Measurements from ENCODE around the gene HES4.

Gene HES4

DNA sequence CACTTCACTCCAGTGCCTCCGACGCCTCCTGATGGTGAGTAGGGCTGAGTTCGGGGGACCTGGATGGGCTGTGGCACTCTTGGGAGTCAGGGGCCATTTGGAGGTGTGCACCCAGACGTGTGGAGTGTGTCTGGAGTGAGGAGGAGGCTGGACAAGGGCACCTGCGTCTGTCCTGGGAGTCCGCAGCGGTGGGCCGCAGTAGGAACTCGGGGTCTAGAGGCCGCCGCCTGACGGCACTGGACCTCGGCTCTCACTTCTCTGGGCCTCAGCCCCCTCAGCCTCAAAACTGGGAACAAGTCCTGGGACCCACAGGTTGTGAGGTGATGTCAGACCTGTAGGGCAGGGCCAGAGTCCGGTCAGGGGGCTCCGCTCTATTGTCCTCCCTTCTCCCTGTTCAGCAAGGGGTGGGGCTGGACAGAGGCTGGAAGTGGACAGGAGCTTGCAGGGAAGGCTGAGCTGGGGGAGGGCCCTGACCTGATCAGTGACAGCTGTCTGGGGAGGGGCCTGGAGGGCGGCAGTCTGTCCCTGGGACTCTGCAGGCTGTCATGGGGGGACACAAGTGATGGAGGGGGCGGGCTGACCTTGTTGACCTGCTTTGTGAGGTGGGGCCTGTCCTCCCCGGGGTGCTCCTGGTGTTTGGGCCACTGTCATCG lies 35.5 kb upstream of the HES4 start:
- no peak for TF ChIP-seq TAF1 (IDR thresholded peaks at IDR 0.05; ENCODE audit: low read depth)
- no peak for TF ChIP-seq TEAD4 (IDR thresholded peaks at IDR 0.05)
- TF ChIP-seq YY1 (IDR thresholded peaks at IDR 0.05; ENCODE audit: low read depth), result no peak
- no peak for TF ChIP-seq EP300 (IDR thresholded peaks at IDR 0.05; ENCODE audit: borderline replicate concordance)
- no peak for TF ChIP-seq USF1 (IDR thresholded peaks at IDR 0.05)
- TF ChIP-seq RAD21 (IDR thresholded peaks at IDR 0.05; ENCODE audit: low read depth), result no peak
- no peak for TF ChIP-seq ZBTB7A (IDR thresholded peaks at IDR 0.05; ENCODE audit: low read depth)
- TF ChIP-seq NFIC (IDR thresholded peaks at IDR 0.05), result no peak
- TF ChIP-seq, protein P1, sequence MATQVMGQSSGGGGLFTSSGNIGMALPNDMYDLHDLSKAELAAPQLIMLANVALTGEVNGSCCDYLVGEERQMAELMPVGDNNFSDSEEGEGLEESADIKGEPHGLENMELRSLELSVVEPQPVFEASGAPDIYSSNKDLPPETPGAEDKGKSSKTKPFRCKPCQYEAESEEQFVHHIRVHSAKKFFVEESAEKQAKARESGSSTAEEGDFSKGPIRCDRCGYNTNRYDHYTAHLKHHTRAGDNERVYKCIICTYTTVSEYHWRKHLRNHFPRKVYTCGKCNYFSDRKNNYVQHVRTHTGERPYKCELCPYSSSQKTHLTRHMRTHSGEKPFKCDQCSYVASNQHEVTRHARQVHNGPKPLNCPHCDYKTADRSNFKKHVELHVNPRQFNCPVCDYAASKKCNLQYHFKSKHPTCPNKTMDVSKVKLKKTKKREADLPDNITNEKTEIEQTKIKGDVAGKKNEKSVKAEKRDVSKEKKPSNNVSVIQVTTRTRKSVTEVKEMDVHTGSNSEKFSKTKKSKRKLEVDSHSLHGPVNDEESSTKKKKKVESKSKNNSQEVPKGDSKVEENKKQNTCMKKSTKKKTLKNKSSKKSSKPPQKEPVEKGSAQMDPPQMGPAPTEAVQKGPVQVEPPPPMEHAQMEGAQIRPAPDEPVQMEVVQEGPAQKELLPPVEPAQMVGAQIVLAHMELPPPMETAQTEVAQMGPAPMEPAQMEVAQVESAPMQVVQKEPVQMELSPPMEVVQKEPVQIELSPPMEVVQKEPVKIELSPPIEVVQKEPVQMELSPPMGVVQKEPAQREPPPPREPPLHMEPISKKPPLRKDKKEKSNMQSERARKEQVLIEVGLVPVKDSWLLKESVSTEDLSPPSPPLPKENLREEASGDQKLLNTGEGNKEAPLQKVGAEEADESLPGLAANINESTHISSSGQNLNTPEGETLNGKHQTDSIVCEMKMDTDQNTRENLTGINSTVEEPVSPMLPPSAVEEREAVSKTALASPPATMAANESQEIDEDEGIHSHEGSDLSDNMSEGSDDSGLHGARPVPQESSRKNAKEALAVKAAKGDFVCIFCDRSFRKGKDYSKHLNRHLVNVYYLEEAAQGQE (IDR thresholded peaks at IDR 0.05; ENCODE audit: low read depth), result no peak
- no peak for TF ChIP-seq CEBPB (IDR thresholded peaks at IDR 0.05)
- no peak for TF ChIP-seq EGR1 (IDR thresholded peaks at IDR 0.05)
- no peak for TF ChIP-seq CREB1 (IDR thresholded peaks at IDR 0.05; ENCODE audit: low read depth)
- no peak for TF ChIP-seq TCF12 (IDR thresholded peaks at IDR 0.05; ENCODE audit: low read depth)
- TF ChIP-seq, protein P2, sequence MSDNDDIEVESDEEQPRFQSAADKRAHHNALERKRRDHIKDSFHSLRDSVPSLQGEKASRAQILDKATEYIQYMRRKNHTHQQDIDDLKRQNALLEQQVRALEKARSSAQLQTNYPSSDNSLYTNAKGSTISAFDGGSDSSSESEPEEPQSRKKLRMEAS (IDR thresholded peaks at IDR 0.05), result no peak
- no peak for TF ChIP-seq FOXM1 (IDR thresholded peaks at IDR 0.05; ENCODE audit: borderline replicate concordance, low read depth)

- TF ChIP-seq TEAD4 (IDR thresholded peaks at IDR 0.05), result no peak
- TF ChIP-seq NFIC (IDR thresholded peaks at IDR 0.05), result no peak
- TF ChIP-seq YY1 (IDR thresholded peaks at IDR 0.05; ENCODE audit: low read depth), result no peak
Observed at GRCh38 chr1:1034439-1034781, 34.5 kb upstream of the HES4 start.

GRCh38 chr1:1033731-1034438 lies 34.0 kb upstream of the HES4 start:
- TF ChIP-seq TAF1 (IDR thresholded peaks at IDR 0.05; ENCODE audit: low read depth), result no peak
- TF ChIP-seq RAD21 (IDR thresholded peaks at IDR 0.05; ENCODE audit: low read depth), result no peak
- TF ChIP-seq YY1 (IDR thresholded peaks at IDR 0.05; ENCODE audit: low read depth), result no peak
- no peak for TF ChIP-seq CEBPB (IDR thresholded peaks at IDR 0.05)
- no peak for TF ChIP-seq TEAD4 (IDR thresholded peaks at IDR 0.05)
- TF ChIP-seq FOXM1 (IDR thresholded peaks at IDR 0.05; ENCODE audit: borderline replicate concordance, low read depth), result no peak
- no peak for TF ChIP-seq NFIC (IDR thresholded peaks at IDR 0.05)
- TF ChIP-seq EP300 (IDR thresholded peaks at IDR 0.05; ENCODE audit: borderline replicate concordance), result no peak
- no peak for TF ChIP-seq USF1 (IDR thresholded peaks at IDR 0.05)
- TF ChIP-seq, protein P1 (IDR thresholded peaks at IDR 0.05; ENCODE audit: low read depth), result no peak
- TF ChIP-seq EGR1 (IDR thresholded peaks at IDR 0.05), result no peak
- no peak for TF ChIP-seq CREB1 (IDR thresholded peaks at IDR 0.05; ENCODE audit: low read depth)
- TF ChIP-seq, protein P2 (IDR thresholded peaks at IDR 0.05), result no peak
- TF ChIP-seq ZBTB7A (IDR thresholded peaks at IDR 0.05; ENCODE audit: low read depth), result no peak
- no peak for TF ChIP-seq TCF12 (IDR thresholded peaks at IDR 0.05; ENCODE audit: low read depth)

DNA sequence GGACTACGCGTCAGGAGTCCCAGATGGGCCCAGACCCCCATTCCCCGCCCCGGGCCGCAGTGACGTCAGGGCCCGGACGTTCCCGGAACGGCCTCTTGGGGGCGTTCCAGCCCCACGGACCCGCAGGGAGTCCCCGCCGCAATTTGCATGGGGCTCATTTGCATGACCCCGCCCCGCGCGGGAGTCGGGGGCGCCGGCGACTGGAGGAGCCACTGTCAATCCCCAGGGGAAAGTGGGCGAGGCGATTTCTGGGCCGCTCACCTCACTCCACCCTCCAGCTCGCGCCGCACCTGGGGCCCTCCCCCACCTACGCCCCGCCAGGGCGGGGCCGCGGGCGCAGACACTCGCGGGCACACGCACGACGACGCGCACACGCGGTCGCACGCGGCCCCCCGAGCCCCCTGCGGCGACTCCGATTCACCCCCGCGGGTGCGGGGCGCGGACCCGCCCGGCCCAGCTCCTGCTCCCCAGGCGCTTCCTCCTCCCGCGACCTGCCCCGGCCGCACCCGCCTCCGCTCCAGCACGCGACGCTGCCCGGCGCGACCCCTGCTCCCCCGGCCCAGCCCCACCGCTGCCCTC lies 33.2 kb upstream of the HES4 start:
- TF ChIP-seq TEAD4 (IDR thresholded peaks at IDR 0.05), result no peak
- TF ChIP-seq ZBTB7A (IDR thresholded peaks at IDR 0.05; ENCODE audit: low read depth), result peak; percentile 95
- TF ChIP-seq, protein P1 (IDR thresholded peaks at IDR 0.05; ENCODE audit: low read depth), result no peak
- no peak for TF ChIP-seq USF1 (IDR thresholded peaks at IDR 0.05)
- TF ChIP-seq TAF1 (IDR thresholded peaks at IDR 0.05; ENCODE audit: low read depth), result no peak
- TF ChIP-seq, protein P2 (IDR thresholded peaks at IDR 0.05), result peak; percentile 74
- peak; percentile 59 for TF ChIP-seq EGR1 (IDR thresholded peaks at IDR 0.05)
- no peak for TF ChIP-seq NFIC (IDR thresholded peaks at IDR 0.05)
- TF ChIP-seq YY1 (IDR thresholded peaks at IDR 0.05; ENCODE audit: low read depth), result no peak
- TF ChIP-seq FOXM1 (IDR thresholded peaks at IDR 0.05; ENCODE audit: borderline replicate concordance, low read depth), result no peak
- TF ChIP-seq RAD21 (IDR thresholded peaks at IDR 0.05; ENCODE audit: low read depth), result peak; percentile 63
- peak; percentile 62; the same call in 1 of the 2 replicates for TF ChIP-seq CREB1 (IDR thresholded peaks at IDR 0.05; ENCODE audit: low read depth)
- no peak for TF ChIP-seq CEBPB (IDR thresholded peaks at IDR 0.05)
